ENCODE measurements around the gene SRRM2. TPM values are rescaled to one million over a fixed set of nuclear protein-coding genes. Genes with fewer than 3 reads are reported as not detected.
A peak's percentile ranks its signal among the peaks of the same experiment; 100 is the strongest.

The SRRM2 gene
- total and polyA plus RNA-seq, 9 of the 15 experiments (the other 6 are each of a cell fraction or from before 2014, with no cell fraction given), result 26.7 to 563 (median 81.1) TPM

DNA sequence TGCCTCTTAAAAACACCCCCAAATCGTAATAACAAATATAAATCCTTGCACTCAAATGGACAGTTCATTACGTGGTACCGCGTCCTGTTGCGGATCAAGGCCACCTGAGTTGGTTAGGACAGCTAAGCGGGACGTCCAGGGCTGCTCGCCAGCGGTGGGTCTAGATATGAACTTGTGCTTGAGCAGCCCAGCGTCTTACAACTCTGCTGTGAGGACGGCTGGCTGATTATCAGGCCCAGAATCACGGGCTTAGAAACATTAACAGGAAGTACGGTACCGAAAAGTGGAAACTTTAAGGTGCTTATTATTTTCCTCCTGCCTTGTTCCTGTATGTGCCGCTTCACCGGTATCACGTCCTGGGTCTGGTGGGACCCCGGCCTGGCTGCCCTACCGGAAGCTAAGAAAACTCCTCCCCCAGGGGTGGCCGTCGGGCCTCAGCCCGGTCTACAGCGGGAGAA lies 832 bp upstream of the SRRM2 start (continued):
- TF ChIP-seq FOXO4 (CRISPR knock-in tag; IDR thresholded peaks at IDR 0.05) (no peak), NRF1 (conservative IDR thresholded peaks at IDR 0.05 in 1 of 2, IDR thresholded peaks at IDR 0.05 in 1 of 2) (no peak), HIVEP1 (CRISPR knock-in tag; IDR thresholded peaks at IDR 0.05) (no peak), XRCC5 (IDR thresholded peaks at IDR 0.05; ENCODE audit: low read depth, low read length) (0 out of 2 replicates have a peak, but pooled peaks have one; percentile 15), ZNF398 (CRISPR knock-in tag; IDR thresholded peaks at IDR 0.05) (no peak), ERF (CRISPR knock-in tag; IDR thresholded peaks at IDR 0.05) (no peak), KDM4B (IDR thresholded peaks at IDR 0.05; ENCODE audit: borderline replicate concordance in 2 of 2, low read depth in 1 of 2) (no peak), SRF (CRISPR knock-in tag; IDR thresholded peaks at IDR 0.05) (no peak), CREB3 (tag; conservative IDR thresholded peaks at IDR 0.05; ENCODE audit: low read depth) (no peak), PRPF4 (IDR thresholded peaks at IDR 0.05; ENCODE audit: insufficient read depth, low read depth, low read length, poor library complexity, severe bottlenecking) (no peak), ZNF23 (CRISPR knock-in tag; IDR thresholded peaks at IDR 0.05) (no peak), ZNF121 (CRISPR knock-in tag; conservative IDR thresholded peaks at IDR 0.05) (no peak), HDAC8 (tag; IDR thresholded peaks at IDR 0.05) (no peak), MEF2A (IDR thresholded peaks at IDR 0.05; ENCODE audit: control insufficient read depth, low read depth, low read length) (no peak)
- TF ChIP-seq, protein P1, sequence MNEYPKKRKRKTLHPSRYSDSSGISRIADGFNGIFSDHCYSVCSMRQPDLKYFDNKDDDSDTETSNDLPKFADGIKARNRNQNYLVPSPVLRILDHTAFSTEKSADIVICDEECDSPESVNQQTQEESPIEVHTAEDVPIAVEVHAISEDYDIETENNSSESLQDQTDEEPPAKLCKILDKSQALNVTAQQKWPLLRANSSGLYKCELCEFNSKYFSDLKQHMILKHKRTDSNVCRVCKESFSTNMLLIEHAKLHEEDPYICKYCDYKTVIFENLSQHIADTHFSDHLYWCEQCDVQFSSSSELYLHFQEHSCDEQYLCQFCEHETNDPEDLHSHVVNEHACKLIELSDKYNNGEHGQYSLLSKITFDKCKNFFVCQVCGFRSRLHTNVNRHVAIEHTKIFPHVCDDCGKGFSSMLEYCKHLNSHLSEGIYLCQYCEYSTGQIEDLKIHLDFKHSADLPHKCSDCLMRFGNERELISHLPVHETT (CRISPR knock-in tag; conservative IDR thresholded peaks at IDR 0.05 in 1 of 2, IDR thresholded peaks at IDR 0.05 in 1 of 2), result no peak
- TF ChIP-seq, protein P2, sequence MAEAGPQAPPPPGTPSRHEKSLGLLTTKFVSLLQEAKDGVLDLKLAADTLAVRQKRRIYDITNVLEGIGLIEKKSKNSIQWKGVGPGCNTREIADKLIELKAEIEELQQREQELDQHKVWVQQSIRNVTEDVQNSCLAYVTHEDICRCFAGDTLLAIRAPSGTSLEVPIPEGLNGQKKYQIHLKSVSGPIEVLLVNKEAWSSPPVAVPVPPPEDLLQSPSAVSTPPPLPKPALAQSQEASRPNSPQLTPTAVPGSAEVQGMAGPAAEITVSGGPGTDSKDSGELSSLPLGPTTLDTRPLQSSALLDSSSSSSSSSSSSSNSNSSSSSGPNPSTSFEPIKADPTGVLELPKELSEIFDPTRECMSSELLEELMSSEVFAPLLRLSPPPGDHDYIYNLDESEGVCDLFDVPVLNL (CRISPR knock-in tag; IDR thresholded peaks at IDR 0.05; ENCODE audit: low read depth), result no peak
- TF ChIP-seq, protein P3, sequence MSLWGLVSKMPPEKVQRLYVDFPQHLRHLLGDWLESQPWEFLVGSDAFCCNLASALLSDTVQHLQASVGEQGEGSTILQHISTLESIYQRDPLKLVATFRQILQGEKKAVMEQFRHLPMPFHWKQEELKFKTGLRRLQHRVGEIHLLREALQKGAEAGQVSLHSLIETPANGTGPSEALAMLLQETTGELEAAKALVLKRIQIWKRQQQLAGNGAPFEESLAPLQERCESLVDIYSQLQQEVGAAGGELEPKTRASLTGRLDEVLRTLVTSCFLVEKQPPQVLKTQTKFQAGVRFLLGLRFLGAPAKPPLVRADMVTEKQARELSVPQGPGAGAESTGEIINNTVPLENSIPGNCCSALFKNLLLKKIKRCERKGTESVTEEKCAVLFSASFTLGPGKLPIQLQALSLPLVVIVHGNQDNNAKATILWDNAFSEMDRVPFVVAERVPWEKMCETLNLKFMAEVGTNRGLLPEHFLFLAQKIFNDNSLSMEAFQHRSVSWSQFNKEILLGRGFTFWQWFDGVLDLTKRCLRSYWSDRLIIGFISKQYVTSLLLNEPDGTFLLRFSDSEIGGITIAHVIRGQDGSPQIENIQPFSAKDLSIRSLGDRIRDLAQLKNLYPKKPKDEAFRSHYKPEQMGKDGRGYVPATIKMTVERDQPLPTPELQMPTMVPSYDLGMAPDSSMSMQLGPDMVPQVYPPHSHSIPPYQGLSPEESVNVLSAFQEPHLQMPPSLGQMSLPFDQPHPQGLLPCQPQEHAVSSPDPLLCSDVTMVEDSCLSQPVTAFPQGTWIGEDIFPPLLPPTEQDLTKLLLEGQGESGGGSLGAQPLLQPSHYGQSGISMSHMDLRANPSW (CRISPR knock-in tag; IDR thresholded peaks at IDR 0.05), result no peak
